ENCODE measurements around the gene ADGRG4. TPM values are rescaled to one million over a fixed set of nuclear protein-coding genes. Genes with fewer than 3 reads are reported as not detected.

ADGRG4 gene
- total and polyA plus RNA-seq, 4 donors: under 0.01 TPM; not detected in 3

- no peaks in the 10 kb centered on the region for H3K9me3 ChIP-seq (ENCODE audit: control insufficient read depth in 4 of 4, low read length in 3 of 4)
- H3K36me3 ChIP-seq (ENCODE audit: control insufficient read depth in 4 of 4, insufficient read depth in 3 of 4, low read depth in 1 of 4, low read length in 3 of 4): no peaks in the 10 kb centered on the region
- TF ChIP-seq YY1 (IDR thresholded peaks at IDR 0.05) (no peak), SP1 (IDR thresholded peaks at IDR 0.05) (no peak), HNF4A (conservative IDR thresholded peaks at IDR 0.05) (no peak), MAX (IDR thresholded peaks at IDR 0.05) (no peak), RAD21 (IDR thresholded peaks at IDR 0.05) (no peak), RXRA (IDR thresholded peaks at IDR 0.05) (no peak)
- no peaks in the 10 kb centered on the region for H3K4me1 ChIP-seq (ENCODE audit: control insufficient read depth in 4 of 4, insufficient read depth in 4 of 4, low read length in 3 of 4)
- no peak overlapping the region for H3K9ac ChIP-seq (ENCODE audit: low read depth in 1 of 2, low read length in 2 of 2)
- H3K27me3 ChIP-seq (ENCODE audit: control insufficient read depth in 4 of 4, insufficient read depth in 4 of 4, low read length in 3 of 4): peaks cover 0 to 3% (median 0%) of the 10 kb centered on the region in 4 donors
- DNase-seq (ENCODE audit: low spot score): no peak
- no peak overlapping the region for H3K4me3 ChIP-seq (ENCODE audit: low read depth in 1 of 3, low read length in 3 of 3)
- 92% methylated on average over 8 of the region's 8 CpGs for WGBS
- no peak overlapping the region for H3K27ac ChIP-seq (ENCODE audit: low read depth in 1 of 2, low read length in 2 of 2)
These were observed 18.3 kb downstream of the ADGRG4 start for GRCh38 chrX:136318895-136319597.

GRCh38 chrX:136319600-136319999, 18.8 kb downstream of the ADGRG4 start:
- no peaks in the 10 kb centered on the region for H3K36me3 ChIP-seq (ENCODE audit: control insufficient read depth in 4 of 4, insufficient read depth in 3 of 4, low read depth in 1 of 4, low read length in 3 of 4)
- H3K27ac ChIP-seq (ENCODE audit: low read depth in 1 of 2, low read length in 2 of 2): no peak overlapping the region
- no peak for DNase-seq (ENCODE audit: low spot score)
- no peaks in the 10 kb centered on the region for H3K9me3 ChIP-seq (ENCODE audit: control insufficient read depth in 4 of 4, low read length in 3 of 4)
- no peaks in the 10 kb centered on the region for H3K4me1 ChIP-seq (ENCODE audit: control insufficient read depth in 4 of 4, insufficient read depth in 4 of 4, low read length in 3 of 4)
- peaks cover 0 to 3% (median 0%) of the 10 kb centered on the region in 4 donors for H3K27me3 ChIP-seq (ENCODE audit: control insufficient read depth in 4 of 4, insufficient read depth in 4 of 4, low read length in 3 of 4)
- no peak overlapping the region for H3K4me3 ChIP-seq (ENCODE audit: low read depth in 1 of 3, low read length in 3 of 3)
- H3K9ac ChIP-seq (ENCODE audit: low read depth in 1 of 2, low read length in 2 of 2): no peak overlapping the region
- TF ChIP-seq GABPA (IDR thresholded peaks at IDR 0.05 in 1 of 2, conservative IDR thresholded peaks at IDR 0.05 in 1 of 2) (no peak), RXRA (IDR thresholded peaks at IDR 0.05) (no peak)

- Histone ChIP-seq H3K36me3 (ENCODE audit: control insufficient read depth in 4 of 4, insufficient read depth in 3 of 4, low read depth in 1 of 4, low read length in 3 of 4) (no peaks in the 10 kb centered on the region), H3K4me1 (ENCODE audit: control insufficient read depth in 4 of 4, insufficient read depth in 4 of 4, low read length in 3 of 4) (no peaks in the 10 kb centered on the region), H3K9ac (ENCODE audit: low read depth in 1 of 2, low read length in 2 of 2) (no peak overlapping the region), H3K27me3 (ENCODE audit: control insufficient read depth in 4 of 4, insufficient read depth in 4 of 4, low read length in 3 of 4) (peaks cover 0 to 3% (median 0%) of the 10 kb centered on the region in 4 donors), H3K9me3 (ENCODE audit: control insufficient read depth in 4 of 4, low read length in 3 of 4) (no peaks in the 10 kb centered on the region), H3K27ac (ENCODE audit: low read depth in 1 of 2, low read length in 2 of 2) (no peak overlapping the region), H3K4me3 (ENCODE audit: low read depth in 1 of 3, low read length in 3 of 3) (no peak overlapping the region)
- no peak for DNase-seq (ENCODE audit: low spot score)
- 69% methylated on average over 3 of the region's 3 CpGs for WGBS
- TF ChIP-seq HNF4G (IDR thresholded peaks at IDR 0.05): no peak
- TF ChIP-seq NR2F2 (IDR thresholded peaks at IDR 0.05): no peak
- no peak for TF ChIP-seq RAD21 (IDR thresholded peaks at IDR 0.05)
- TF ChIP-seq RXRA (IDR thresholded peaks at IDR 0.05): no peak
- no peak for TF ChIP-seq CTCF (IDR thresholded peaks at IDR 0.05; ENCODE audit: low read depth, low read length, missing input control)
- no peak for TF ChIP-seq HNF4A (conservative IDR thresholded peaks at IDR 0.05)
- TF ChIP-seq TAF1 (conservative IDR thresholded peaks at IDR 0.05): no peak
- TF ChIP-seq SP1 (IDR thresholded peaks at IDR 0.05): no peak
- no peak for TF ChIP-seq JUND (IDR thresholded peaks at IDR 0.05)
These were observed 20.8 kb downstream of the ADGRG4 start for GRCh38 chrX:136321532-136321931.
